ENCODE data around the gene FLT1. TPM values are rescaled to one million over a fixed set of nuclear protein-coding genes. Genes with fewer than 3 reads are reported as not detected.

Gene FLT1
- total and polyA plus RNA-seq, 2 of the 13 experiments (the other 11 are each of a cell fraction or from before 2014, with no cell fraction given), result 0.02 TPM; not detected in 1

DNA sequence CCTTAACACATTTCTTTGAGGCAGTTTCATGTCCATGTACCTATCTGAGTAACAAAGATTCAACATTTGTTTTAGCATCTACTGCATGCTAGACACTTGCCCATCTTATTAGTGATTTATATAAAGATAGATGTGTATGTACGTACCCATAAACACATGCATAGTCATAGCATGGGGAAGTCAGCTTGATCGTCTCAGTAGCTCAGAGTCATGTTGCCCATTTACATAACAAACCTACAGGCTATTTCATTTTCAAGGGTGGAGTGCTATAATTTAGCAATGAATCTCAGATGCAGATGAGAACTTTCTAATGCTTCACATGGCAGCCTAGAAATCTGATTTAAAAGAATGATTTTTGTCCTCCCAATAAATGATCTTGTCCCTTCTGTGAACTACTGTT, 23.5 kb downstream of the FLT1 start (continued):
- TF ChIP-seq NR2C2 (CRISPR knock-in tag; IDR thresholded peaks at IDR 0.05; ENCODE audit: borderline replicate concordance) (no peak), ZNF672 (CRISPR knock-in tag; IDR thresholded peaks at IDR 0.05) (no peak), ZNF354B (CRISPR knock-in tag; IDR thresholded peaks at IDR 0.05) (no peak), POLR2AphosphoS5 (IDR thresholded peaks at IDR 0.05; ENCODE audit: low read depth, low read length) (no peak), ZNF552 (CRISPR knock-in tag; IDR thresholded peaks at IDR 0.05; ENCODE audit: borderline replicate concordance) (no peak), TRIM24 (CRISPR knock-in tag; IDR thresholded peaks at IDR 0.05) (no peak)

DNA sequence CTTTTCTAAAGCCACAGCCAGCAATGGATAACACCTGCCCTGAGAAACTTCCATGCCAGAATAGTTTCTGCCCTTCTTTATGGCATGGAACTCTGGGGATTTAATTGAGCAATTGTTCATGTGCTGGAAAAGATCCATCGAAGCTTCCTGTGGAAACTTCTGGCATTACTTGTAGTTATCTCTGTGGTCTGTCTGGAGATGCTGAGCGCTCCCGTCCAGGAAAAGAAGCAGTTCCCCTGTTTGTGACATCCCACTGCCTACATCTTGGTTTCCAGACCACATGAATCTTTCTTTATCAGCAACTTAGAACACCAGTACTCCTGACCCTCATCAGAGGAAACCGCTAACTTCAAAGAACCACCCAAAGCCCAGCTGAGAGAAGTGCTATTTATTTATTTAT, 24.6 kb downstream of the FLT1 start:
- Histone ChIP-seq H3K27me3 (ENCODE audit: control insufficient read depth in 1 of 2, insufficient read depth in 2 of 2, low read length in 2 of 2) (no peaks in the 10 kb centered on the region), H3K4me2 (ENCODE audit: low read depth, low read length) (no peak overlapping the region), H3K9ac (ENCODE audit: insufficient read depth, low read depth, low read length) (no peak overlapping the region), H3K9me3 (ENCODE audit: low read length) (no peaks in the 10 kb centered on the region), H3K27ac (ENCODE audit: extremely low read length, insufficient read depth, low read length) (no peak overlapping the region), H3K36me3 (replicated peaks in 1 of 2; ENCODE audit: control insufficient read depth in 1 of 2, insufficient read depth in 2 of 2, low read length in 2 of 2) (no peaks in the 10 kb centered on the region), H3K79me2 (ENCODE audit: insufficient read depth, low read length) (no peaks in the 10 kb centered on the region), H2AFZ (ENCODE audit: low read length) (no peak overlapping the region), H4K20me1 (ENCODE audit: insufficient read depth, low read length) (no peaks in the 10 kb centered on the region), H3K4me3 (replicated peaks in 1 of 3; ENCODE audit: insufficient read depth in 1 of 3, low read depth in 2 of 3, low read length in 3 of 3) (no peak overlapping the region), H3K4me1 (ENCODE audit: insufficient read depth, low read length) (no peaks in the 10 kb centered on the region)
- no TSS peak for BruUV-seq (replicated peaks)
- POLR2A ChIA-PET, result no interaction called here
- CTCF ChIA-PET (ENCODE audit: low intra/inter-chr PET ratio, low total read pairs), result no interaction called here
- no peak for FAIRE-seq
- ATAC-seq, result no peak
- intact Hi-C loops (cut with micrococcal nuclease; ENCODE audit: unreplicated experiment) (no loop called here), in situ Hi-C loops (cut with HindIII; ENCODE audit: extremely low pct_ligation_motif_present, low pct_unique_long_range_greater_than_20kb) (no loop called here)
- 25% methylated on average over 4 of the region's 4 CpGs for WGBS (ENCODE audit: low lambda C conversion rate)
- DNase-seq (ENCODE audit: low spot score), result no peak
- TF ChIP-seq EEA1 (CRISPR knock-in tag; IDR thresholded peaks at IDR 0.05; ENCODE audit: borderline replicate concordance), result no peak
- TF ChIP-seq ZNF547 (CRISPR knock-in tag; IDR thresholded peaks at IDR 0.05), result no peak
- no peak for TF ChIP-seq POGZ (CRISPR knock-in tag; IDR thresholded peaks at IDR 0.05)
- TF ChIP-seq, protein P1, sequence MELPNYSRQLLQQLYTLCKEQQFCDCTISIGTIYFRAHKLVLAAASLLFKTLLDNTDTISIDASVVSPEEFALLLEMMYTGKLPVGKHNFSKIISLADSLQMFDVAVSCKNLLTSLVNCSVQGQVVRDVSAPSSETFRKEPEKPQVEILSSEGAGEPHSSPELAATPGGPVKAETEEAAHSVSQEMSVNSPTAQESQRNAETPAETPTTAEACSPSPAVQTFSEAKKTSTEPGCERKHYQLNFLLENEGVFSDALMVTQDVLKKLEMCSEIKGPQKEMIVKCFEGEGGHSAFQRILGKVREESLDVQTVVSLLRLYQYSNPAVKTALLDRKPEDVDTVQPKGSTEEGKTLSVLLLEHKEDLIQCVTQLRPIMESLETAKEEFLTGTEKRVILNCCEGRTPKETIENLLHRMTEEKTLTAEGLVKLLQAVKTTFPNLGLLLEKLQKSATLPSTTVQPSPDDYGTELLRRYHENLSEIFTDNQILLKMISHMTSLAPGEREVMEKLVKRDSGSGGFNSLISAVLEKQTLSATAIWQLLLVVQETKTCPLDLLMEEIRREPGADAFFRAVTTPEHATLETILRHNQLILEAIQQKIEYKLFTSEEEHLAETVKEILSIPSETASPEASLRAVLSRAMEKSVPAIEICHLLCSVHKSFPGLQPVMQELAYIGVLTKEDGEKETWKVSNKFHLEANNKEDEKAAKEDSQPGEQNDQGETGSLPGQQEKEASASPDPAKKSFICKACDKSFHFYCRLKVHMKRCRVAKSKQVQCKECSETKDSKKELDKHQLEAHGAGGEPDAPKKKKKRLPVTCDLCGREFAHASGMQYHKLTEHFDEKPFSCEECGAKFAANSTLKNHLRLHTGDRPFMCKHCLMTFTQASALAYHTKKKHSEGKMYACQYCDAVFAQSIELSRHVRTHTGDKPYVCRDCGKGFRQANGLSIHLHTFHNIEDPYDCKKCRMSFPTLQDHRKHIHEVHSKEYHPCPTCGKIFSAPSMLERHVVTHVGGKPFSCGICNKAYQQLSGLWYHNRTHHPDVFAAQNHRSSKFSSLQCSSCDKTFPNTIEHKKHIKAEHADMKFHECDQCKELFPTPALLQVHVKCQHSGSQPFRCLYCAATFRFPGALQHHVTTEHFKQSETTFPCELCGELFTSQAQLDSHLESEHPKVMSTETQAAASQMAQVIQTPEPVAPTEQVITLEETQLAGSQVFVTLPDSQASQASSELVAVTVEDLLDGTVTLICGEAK (IDR thresholded peaks at IDR 0.05), result no peak
- TF ChIP-seq, protein P1 (CRISPR knock-in tag; IDR thresholded peaks at IDR 0.05), result no peak
- TF ChIP-seq, protein P2, sequence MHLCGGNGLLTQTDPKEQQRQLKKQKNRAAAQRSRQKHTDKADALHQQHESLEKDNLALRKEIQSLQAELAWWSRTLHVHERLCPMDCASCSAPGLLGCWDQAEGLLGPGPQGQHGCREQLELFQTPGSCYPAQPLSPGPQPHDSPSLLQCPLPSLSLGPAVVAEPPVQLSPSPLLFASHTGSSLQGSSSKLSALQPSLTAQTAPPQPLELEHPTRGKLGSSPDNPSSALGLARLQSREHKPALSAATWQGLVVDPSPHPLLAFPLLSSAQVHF (CRISPR knock-in tag; IDR thresholded peaks at IDR 0.05), result no peak
- TF ChIP-seq ATF3 (CRISPR knock-in tag; IDR thresholded peaks at IDR 0.05), result no peak
- TF ChIP-seq KAT2B (IDR thresholded peaks at IDR 0.05; ENCODE audit: borderline replicate concordance, low read depth, low read length), result no peak
- TF ChIP-seq U2AF2 (IDR thresholded peaks at IDR 0.05; ENCODE audit: low read depth, low read length), result no peak
- TF ChIP-seq KLF11 (CRISPR knock-in tag; IDR thresholded peaks at IDR 0.05), result no peak
